Occipital lobe (tissue), 1 donor: ENCODE data around the gene ZFP69B. TPM values are rescaled to one million over a fixed set of nuclear protein-coding genes. Genes with fewer than 3 reads are reported as not detected.

Source experiments
- total RNA-seq: library from RNA; depleted of rRNA; stranded (reverse); fragments of >200 nt; gene quantifications from one replicate; pipeline ENCODE4 v1.2.3, GENCODE V29; 2014

ZFP69B gene
- total RNA-seq, 1 donor from 2014 or later = 22.0 TPM

Other genes with a start within 250 kb of the ZFP69B start
- gene TMCO2, start 202.5 kb upstream of the ZFP69B start, total RNA-seq = not detected
- 51.0 TPM for gene ZMPSTE24, start 192.2 kb upstream of the ZFP69B start, total RNA-seq
- gene COL9A2, start 133.2 kb upstream of the ZFP69B start, total RNA-seq = 17.5 TPM
- 24.6 TPM for gene SMAP2, start 76.7 kb upstream of the ZFP69B start, total RNA-seq
- gene ZFP69, start 26.8 kb downstream of the ZFP69B start, total RNA-seq = 15.1 TPM
- 19.2 TPM for gene EXO5, start 58.3 kb downstream of the ZFP69B start, total RNA-seq
- 6.1 TPM for gene ZNF684, start 81.2 kb downstream of the ZFP69B start, total RNA-seq
- 24.6 TPM for gene RIMS3, start 215.2 kb downstream of the ZFP69B start, total RNA-seq
- gene NFYC, start 241.2 kb downstream of the ZFP69B start, total RNA-seq = 34.6 TPM